ENCODE data around the gene KASH5. TPM values are rescaled to one million over a fixed set of nuclear protein-coding genes. Genes with fewer than 3 reads are reported as not detected.
A peak's percentile ranks its signal among the peaks of the same experiment; 100 is the strongest.

KASH5 gene
- total RNA-seq, 1 experiment from 2014 or later = 0.42 TPM

- peak overlapping the region; percentile 94 for H3K4me3 Mint-ChIP-seq
- TF ChIP-seq, protein P1, sequence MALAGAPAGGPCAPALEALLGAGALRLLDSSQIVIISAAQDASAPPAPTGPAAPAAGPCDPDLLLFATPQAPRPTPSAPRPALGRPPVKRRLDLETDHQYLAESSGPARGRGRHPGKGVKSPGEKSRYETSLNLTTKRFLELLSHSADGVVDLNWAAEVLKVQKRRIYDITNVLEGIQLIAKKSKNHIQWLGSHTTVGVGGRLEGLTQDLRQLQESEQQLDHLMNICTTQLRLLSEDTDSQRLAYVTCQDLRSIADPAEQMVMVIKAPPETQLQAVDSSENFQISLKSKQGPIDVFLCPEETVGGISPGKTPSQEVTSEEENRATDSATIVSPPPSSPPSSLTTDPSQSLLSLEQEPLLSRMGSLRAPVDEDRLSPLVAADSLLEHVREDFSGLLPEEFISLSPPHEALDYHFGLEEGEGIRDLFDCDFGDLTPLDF (CRISPR knock-in tag; IDR thresholded peaks at IDR 0.05) = no peak
- TF ChIP-seq, protein P2, sequence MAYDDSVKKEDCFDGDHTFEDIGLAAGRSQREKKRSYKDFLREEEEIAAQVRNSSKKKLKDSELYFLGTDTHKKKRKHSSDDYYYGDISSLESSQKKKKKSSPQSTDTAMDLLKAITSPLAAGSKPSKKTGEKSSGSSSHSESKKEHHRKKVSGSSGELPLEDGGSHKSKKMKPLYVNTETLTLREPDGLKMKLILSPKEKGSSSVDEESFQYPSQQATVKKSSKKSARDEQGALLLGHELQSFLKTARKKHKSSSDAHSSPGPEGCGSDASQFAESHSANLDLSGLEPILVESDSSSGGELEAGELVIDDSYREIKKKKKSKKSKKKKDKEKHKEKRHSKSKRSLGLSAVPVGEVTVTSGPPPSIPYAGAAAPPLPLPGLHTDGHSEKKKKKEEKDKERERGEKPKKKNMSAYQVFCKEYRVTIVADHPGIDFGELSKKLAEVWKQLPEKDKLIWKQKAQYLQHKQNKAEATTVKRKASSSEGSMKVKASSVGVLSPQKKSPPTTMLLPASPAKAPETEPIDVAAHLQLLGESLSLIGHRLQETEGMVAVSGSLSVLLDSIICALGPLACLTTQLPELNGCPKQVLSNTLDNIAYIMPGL (CRISPR knock-in tag; IDR thresholded peaks at IDR 0.05) = no peak
- TF ChIP-seq NR1H2 (CRISPR knock-in tag; IDR thresholded peaks at IDR 0.05) = no peak
- TF ChIP-seq, protein P3, sequence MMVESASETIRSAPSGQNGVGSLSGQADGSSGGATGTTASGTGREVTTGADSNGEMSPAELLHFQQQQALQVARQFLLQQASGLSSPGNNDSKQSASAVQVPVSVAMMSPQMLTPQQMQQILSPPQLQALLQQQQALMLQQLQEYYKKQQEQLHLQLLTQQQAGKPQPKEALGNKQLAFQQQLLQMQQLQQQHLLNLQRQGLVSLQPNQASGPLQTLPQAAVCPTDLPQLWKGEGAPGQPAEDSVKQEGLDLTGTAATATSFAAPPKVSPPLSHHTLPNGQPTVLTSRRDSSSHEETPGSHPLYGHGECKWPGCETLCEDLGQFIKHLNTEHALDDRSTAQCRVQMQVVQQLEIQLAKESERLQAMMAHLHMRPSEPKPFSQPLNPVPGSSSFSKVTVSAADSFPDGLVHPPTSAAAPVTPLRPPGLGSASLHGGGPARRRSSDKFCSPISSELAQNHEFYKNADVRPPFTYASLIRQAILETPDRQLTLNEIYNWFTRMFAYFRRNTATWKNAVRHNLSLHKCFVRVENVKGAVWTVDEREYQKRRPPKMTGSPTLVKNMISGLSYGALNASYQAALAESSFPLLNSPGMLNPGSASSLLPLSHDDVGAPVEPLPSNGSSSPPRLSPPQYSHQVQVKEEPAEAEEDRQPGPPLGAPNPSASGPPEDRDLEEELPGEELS (CRISPR knock-in tag; IDR thresholded peaks at IDR 0.05) = no peak
- no peak for TF ChIP-seq MAX (CRISPR knock-in tag; IDR thresholded peaks at IDR 0.05)
- TF ChIP-seq IRF2 (CRISPR knock-in tag; IDR thresholded peaks at IDR 0.05; ENCODE audit: borderline replicate concordance, low read depth) = no peak
- TF ChIP-seq FOXK1 (CRISPR knock-in tag; IDR thresholded peaks at IDR 0.05) = no peak
- no peak for TF ChIP-seq NFE2L1 (CRISPR knock-in tag; IDR thresholded peaks at IDR 0.05)
- TF ChIP-seq ARID4B (CRISPR knock-in tag; IDR thresholded peaks at IDR 0.05; ENCODE audit: borderline replicate concordance) = no peak
- peaks cover 32% of the 10 kb centered on the region for H3K36me3 Mint-ChIP-seq
- H3K9me3 Mint-ChIP-seq = no peaks in the 10 kb centered on the region
- CTCF ChIA-PET = interaction anchor here (2.8 kb wide), 1 partner anchor 26 kb away, joined by 17 read pairs; no protein-coding TSS in a partner anchor
- peak overlapping the region; percentile 94 for H3K27ac Mint-ChIP-seq
- ATAC-seq (no peak), DNase-seq (ENCODE audit: low spot score) (no peak)
- peaks cover 38% of the 10 kb centered on the region for H3K4me1 Mint-ChIP-seq
- POLR2A ChIA-PET = no interaction called here
- H3K27me3 Mint-ChIP-seq (ENCODE audit: low read depth) = no peaks in the 10 kb centered on the region
Observed at GRCh38 chr19:49450405-49450804, 62.4 kb downstream of the KASH5 start.

DNA sequence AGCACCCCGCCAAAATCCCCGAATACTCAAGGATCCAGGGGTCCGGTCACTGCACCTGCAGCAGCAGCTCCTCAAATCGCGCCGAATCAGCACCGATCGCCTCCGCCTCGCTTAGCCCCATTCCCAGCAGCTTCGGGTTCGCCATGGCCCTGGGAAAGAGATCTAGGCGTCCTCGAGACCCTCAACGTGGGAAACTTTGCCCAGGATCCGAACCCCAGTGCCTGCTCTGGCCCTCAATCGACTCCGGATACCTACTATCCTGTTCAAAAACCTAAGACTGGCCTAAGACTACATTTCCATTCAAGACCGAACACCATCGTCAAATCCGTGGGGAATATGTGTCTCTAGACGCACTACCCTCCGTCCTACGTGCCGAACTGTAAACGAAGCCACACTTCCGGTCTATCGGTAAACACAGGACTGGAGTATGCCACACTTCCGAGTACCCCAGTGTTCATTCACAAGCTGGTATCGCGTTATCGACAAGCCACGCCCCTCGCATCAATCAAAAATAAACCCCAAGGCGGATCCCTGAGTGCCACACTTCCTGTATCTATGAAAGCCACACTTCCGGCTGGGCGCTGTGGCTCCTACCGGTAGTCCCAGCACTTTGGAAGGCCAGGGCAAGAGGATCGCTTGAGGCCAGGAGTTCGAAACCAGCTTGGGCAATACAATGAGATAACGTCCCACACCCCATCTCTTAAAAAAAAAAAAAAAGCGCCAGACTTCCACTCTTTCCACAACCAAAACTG, 63.6 kb downstream of the KASH5 start, which contains the start of gene PIH1D1:
TSS of gene PIH1D1 (minus strand) at position 385 of the 752 bp plus-strand sequence. CDS start at position 145, 240 bp downstream.
- Mint-ChIP-seq H3K4me1 (peaks cover 36% of the 10 kb centered on the region), H3K27me3 (ENCODE audit: low read depth) (no peaks in the 10 kb centered on the region), H3K27ac (peak within 1 kb of the TSS; percentile 100), H3K36me3 (peaks cover 34% of the 10 kb centered on the region), H3K4me3 (peak within 1 kb of the TSS; percentile 94), H3K9me3 (no peaks in the 10 kb centered on the region)
- DNase-seq (ENCODE audit: low spot score) = peak; percentile 96
- peak; percentile 59 for ATAC-seq
- CTCF ChIA-PET = interaction anchor here (0.6 to 3.9 kb wide), 20 partner anchors 10 to 1602 kb away, joined by 3 to 33 read pairs (median 6); partner anchors contain the start of genes DKKL1, FLT3LG, GFY and LIN7B
- POLR2A ChIA-PET = interaction anchor here (0.5 to 1.4 kb wide), 6 partner anchors 9 to 115 kb away, joined by 3 to 5 read pairs (median 3); partner anchors contain the start of gene TEAD2
- TF ChIP-seq NFE2L1 (CRISPR knock-in tag; IDR thresholded peaks at IDR 0.05) = no peak
- TF ChIP-seq FOXJ3 (CRISPR knock-in tag; IDR thresholded peaks at IDR 0.05; ENCODE audit: borderline replicate concordance) = no peak
- 0 out of 2 replicates have a peak, but pooled peaks have one; percentile 29 for TF ChIP-seq TCF7 (CRISPR knock-in tag; IDR thresholded peaks at IDR 0.05; ENCODE audit: low read depth)
- TF ChIP-seq, protein P1 (CRISPR knock-in tag; IDR thresholded peaks at IDR 0.05) = no peak
- no peak for TF ChIP-seq CDX4 (CRISPR knock-in tag; IDR thresholded peaks at IDR 0.05; ENCODE audit: borderline replicate concordance)
- peak; percentile 61; the same call in 1 of the 2 replicates for TF ChIP-seq SMAD4 (CRISPR knock-in tag; IDR thresholded peaks at IDR 0.05)
- TF ChIP-seq, protein P3 (CRISPR knock-in tag; IDR thresholded peaks at IDR 0.05) = 0 out of 2 replicates have a peak, but pooled peaks have one; percentile 40
- TF ChIP-seq GABPB1 (CRISPR knock-in tag; IDR thresholded peaks at IDR 0.05) = peak; percentile 39; the same call in 1 of the 2 replicates
- TF ChIP-seq FOXP1 (CRISPR knock-in tag; IDR thresholded peaks at IDR 0.05; ENCODE audit: borderline replicate concordance) = peak; percentile 27; the same call in 1 of the 2 replicates
- TF ChIP-seq SP1 (CRISPR knock-in tag; conservative IDR thresholded peaks at IDR 0.05) = peak; percentile 81
- peak; percentile 98 for TF ChIP-seq FOXK1 (CRISPR knock-in tag; IDR thresholded peaks at IDR 0.05)
